GM08714 (cell line): Measurements from ENCODE around the gene CNTN2.

Experiments used
- H3K4me3 ChIP-seq: fragments of 200-500 bp; sonication (Bioruptor generic); 2 replicates; pipeline ENCODE4 v1.5.1; 2014; ENCODE audit warnings: mild to moderate bottlenecking, low read length, inconsistent platforms
- ZNF274 ChIP-seq: IDR thresholded peaks from 2 replicates; pipeline ENCODE4 v1.6.1; 2012; ENCODE audit warnings: mild to moderate bottlenecking, low read depth, low read length

The CNTN2 gene

DNA sequence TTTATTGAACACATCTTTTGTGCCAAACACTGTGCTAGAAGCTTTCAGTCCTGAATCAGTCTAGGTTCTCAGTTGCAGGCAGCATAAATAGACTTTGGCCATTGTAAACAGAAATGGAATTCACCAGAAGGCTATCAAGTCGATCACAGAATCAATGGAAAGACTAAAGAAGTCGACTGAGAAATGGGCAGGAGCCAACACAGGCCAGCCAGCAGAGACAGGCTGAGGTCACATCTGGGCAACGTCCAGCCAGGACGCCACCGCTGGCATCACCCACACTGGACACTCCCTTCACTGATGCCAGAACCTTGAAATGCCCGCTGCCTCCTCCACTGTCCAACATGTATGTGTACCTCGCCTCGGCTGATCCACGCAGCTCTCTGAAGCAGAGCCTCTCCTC, 5.5 kb upstream of the CNTN2 start:
- TF ChIP-seq ZNF274: no peak
- H3K4me3 ChIP-seq: no peak overlapping the region

DNA sequence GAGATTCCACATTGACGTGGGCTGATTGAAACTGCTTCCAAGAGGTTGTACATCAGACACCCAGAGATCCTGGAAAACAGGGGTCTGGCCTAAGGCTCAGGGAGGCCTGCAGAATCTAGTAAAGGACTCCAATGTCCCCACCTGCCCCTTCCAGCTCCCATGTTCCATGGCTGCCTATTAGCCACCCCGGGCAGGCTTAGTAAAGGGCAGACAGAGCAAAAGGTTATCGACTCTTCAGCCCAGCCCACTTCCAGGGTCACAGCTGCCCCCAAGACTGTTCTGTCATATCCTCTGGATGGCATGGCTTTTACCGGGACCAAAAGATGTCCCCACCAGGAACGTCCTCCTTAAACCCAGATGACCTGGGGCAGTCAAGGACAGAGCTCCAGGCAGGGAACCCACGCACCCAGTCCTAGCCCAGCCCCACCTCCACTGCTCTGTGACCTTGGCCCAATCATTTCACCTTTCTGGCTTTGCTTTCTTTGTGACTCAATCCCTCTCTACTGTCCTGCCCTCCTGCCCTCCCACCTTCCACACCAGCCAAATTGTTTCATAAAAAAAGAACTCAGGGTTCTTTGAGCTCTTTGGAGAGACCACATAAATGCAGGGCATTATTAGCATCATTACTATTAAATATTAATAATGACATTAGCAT, 4.8 kb upstream of the CNTN2 start:
- H3K4me3 ChIP-seq: no peak overlapping the region
- no peak for TF ChIP-seq ZNF274

DNA sequence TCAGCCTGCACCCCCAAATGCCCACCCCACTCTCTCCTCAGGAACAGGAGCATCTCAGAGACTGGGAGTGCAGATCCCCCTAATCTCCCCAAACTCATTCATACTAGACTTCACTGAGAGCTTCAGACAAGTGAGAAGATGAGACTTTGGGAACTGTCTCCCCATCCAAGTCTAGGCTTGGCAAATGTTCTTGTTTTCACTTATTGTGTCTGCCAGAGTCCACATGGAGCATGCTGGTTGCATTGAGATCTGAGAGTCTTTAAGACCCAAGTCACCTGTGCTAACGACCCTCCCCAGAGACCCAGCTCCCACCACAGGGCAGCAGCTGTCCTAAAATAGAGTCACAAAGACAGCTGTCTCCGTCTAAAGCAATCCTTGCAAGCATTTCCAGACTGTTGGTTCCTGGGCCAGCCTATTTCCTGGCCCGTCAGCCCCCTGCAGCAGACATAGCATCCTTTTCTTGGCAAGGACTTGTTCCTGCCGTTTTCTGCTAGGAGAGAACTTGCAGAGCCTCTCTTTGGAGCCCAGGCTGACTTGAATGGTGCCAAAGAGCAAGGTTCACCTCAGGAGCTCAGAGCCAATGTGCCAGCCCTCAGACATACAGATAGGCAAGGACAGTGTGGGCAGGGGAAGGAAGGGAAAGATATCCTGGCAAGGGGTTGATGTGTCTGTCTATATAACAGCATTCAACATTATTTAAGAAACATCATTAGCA, 1.9 kb upstream of the CNTN2 start:
- no peak overlapping the region for H3K4me3 ChIP-seq
- no peak for TF ChIP-seq ZNF274

DNA sequence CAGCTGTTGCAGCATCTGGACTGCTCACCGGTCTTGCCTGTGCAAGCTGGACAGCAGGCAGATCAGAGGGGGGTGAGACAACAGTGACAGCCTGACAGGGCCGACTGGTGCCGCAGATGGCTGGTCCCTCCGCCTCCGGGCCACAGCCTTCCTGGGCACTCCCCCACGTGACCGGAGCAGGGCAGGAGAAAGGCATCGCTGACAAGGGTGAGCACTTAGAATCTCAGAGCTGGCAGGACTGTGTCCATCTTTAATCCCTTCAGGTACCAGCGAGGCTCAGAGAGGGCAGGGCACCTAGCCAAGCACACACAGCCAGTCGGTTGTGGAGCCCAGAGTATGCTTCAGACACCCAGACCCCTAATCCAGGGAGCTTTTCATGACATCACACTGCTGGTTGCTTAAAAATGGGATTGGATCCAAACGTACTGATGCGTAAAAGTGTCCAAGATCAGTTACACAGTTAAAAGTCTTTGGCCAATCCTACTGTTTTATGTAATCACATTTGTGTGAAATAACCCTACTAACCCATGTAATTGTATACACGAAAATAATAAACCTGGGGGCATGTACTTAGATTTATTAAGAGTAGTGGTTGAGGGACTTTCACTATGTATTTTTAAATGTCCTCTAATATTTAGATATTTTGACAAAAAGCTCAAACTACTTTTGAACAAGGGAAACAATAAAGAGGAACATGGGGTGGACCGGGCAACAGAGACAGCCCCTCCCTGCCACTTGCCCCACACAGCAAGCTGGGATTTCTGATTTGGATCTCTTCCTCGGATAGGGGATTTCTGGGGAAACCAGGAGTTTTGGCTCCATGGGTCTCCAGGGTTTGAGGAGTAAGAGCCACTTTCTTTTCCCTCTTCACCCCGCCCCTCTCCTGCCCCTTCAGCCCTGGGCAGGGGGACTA, 758 bp upstream of the CNTN2 start:
- H3K4me3 ChIP-seq: no peak overlapping the region
- no peak for TF ChIP-seq ZNF274

DNA sequence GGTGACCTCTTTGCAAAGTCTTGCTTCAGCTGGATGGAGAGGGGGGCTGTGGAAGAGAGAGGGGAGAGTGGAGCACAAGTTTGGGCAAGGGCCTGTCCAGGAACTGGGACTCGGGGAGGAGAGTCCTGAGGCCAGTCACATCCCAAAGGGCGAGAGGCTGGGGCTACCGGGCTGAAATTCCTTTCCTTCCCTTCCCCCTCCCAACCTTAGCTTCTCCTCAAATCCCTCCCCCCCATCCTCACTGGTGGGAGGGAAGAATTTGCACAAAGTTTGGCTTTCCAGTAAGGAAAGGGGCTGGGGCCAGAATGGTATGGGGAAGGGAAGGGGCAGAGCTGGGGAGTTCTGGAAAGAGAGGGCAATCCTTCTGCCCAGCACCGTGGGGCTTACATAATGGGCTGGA, 854 bp downstream of the CNTN2 start:
- H3K4me3 ChIP-seq: no peak overlapping the region
- TF ChIP-seq ZNF274: no peak

DNA sequence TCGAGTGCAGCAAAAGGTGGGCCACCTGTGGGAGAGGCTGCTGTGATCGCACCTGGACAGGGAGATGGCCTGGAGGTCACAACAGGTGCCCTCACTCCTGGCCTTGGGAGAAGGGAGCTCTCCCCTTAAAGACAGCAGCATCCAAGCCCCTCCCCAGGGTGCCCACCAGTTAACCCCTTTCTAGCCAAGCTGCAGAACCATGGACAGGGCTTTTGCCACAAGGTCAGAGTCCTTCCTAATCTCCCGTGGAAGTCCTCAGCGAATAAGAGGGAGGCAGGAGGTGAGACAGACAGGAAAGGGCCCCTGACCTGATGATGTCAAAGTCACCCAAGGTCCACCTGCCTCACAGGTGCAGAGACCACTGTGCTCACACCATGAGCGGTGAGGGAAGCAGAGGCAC, 1.7 kb downstream of the CNTN2 start:
- no peak overlapping the region for H3K4me3 ChIP-seq
- no peak for TF ChIP-seq ZNF274

DNA sequence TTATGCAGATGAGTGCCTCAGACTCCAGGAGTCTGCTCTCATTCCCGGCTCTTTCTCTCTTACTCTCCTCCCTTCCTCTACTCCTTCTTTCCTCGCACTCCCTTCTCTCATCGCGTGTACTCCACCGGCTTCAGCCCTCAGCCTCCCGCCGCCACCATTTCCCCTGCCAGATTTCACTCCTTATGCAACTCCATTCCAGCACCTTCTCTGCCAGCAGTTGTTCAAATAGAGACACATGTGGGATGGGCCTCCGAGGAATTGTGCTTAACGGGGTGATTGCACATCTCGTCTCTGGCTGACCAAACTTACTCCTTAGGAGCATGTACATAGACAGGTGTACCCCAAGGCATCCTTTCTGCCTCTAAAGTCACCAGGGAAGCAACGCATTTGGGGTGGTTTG, 2.1 kb downstream of the CNTN2 start:
- TF ChIP-seq ZNF274: no peak
- no peak overlapping the region for H3K4me3 ChIP-seq

DNA sequence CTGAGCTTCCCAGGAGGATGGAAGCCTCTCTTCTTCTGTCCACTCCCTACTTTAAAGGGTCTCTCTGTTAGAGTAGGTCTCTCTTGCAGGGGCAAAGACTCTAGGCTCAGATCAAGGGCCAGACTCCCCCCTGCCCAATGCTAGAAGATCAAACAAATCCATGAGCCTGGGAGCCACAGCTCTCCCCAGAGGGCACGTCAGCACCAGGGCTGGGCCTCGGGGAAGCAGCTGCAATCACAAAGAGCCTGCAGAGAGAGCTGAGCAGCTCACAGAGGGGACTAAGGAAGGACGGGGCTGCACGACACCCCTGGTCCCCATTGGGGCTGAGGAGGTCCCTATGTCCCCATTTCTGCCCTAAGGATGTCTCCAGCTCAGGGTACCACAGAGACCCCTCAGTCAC, 3.9 kb downstream of the CNTN2 start:
- no peak overlapping the region for H3K4me3 ChIP-seq
- no peak for TF ChIP-seq ZNF274

DNA sequence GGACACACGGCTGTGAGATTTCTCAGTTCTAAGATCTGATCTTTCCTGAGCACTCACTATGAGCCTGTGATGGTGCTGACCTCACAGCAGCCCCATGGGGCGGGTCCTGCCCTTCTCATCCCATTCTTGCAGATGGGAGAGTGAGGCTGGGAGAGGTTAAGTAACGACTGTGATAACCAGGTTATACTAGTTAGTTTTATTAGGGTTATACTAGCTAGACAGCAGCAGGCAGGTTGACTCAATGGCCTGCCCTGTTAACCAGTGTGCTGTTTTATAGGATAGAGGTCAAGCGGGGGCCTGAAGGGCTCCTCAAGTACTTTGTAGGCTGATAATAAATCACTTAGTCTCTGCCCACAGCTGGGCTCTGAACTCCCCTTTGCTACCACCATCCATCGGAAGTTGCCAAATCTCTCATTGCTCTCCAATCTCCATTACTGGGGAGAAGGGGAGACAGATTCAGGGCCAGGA, 4.8 kb downstream of the CNTN2 start:
- TF ChIP-seq ZNF274: no peak
- H3K4me3 ChIP-seq: no peak overlapping the region

DNA sequence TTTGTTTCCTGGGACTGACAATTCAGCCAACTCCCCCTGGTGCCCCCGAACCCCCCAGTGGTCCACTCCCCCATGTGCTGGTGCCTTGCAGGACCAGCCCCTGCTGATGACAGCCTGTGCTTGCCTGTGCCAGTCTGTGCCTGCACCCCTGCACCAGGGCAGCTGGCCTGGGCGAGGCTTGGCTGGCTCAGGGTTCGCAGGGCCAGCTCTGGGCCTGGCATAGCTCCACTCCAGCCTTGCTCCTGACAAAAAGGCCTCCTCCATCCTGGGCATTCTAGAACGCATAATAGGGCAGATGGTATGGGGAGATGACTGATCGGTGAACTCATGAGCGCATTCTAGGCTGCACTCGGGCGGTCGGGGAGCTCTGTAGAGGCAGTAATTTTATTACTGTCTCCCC, 5.4 kb downstream of the CNTN2 start:
- H3K4me3 ChIP-seq: no peak overlapping the region
- no peak for TF ChIP-seq ZNF274

DNA sequence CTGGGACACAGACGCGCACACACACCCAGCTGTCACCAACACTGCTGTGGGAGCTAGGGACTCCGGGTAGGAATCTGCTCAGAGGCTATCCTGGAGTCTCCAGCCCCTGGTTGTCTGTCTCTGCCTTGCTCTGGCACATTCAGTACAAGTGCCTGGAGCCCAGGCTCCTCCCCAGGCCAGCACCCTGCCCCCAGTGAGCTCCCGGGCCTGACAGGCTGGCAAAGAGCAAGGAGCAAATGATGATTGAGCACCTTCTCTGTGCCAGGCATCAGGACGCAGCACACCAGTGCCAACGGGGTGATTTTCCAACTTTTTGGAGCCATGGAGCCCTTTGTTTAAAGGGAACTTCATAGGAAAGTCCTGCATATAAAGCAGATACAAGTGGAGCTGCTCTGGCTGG, 6.5 kb downstream of the CNTN2 start:
- no peak overlapping the region for H3K4me3 ChIP-seq
- no peak for TF ChIP-seq ZNF274

DNA sequence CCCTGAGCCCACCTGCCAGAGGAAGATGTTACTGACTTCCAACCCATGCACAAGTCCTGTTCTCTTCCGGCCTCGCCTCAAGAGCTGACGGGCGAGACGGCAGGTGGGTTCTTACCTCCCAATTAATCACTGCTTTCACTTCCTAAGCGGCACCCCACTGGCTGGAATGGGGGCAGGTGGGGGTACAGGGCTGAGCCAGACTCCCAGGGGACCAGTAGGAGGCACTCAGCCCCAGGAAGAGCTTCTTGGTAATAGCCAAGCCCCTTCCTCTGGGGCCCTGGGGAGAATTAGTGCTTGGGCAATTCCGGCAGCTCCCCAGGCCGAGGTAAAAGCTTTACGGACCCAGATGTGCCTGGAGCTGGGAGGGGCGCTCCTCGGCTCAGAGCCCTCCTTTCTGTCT, 9.7 kb downstream of the CNTN2 start:
- TF ChIP-seq ZNF274: no peak
- no peak overlapping the region for H3K4me3 ChIP-seq

DNA sequence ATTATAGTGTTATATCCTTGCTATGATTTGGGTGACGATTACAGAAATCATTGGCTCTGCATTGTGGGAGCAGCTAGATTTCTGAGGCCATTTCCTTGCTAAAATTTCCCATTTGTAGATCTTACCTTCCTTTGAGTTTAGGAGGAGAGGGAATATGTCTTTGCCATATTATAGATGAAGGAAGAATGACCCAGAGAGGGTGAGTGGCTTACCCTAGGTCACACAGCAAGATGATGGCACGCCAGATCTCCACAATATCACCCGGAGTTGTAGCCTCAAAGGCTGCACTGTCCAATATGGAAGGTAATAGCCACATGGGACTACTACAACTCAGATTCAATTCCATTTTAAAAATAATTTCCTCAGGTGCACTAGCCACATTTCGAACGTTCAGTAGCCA, 10.3 kb downstream of the CNTN2 start:
- no peak overlapping the region for H3K4me3 ChIP-seq
- no peak for TF ChIP-seq ZNF274

DNA sequence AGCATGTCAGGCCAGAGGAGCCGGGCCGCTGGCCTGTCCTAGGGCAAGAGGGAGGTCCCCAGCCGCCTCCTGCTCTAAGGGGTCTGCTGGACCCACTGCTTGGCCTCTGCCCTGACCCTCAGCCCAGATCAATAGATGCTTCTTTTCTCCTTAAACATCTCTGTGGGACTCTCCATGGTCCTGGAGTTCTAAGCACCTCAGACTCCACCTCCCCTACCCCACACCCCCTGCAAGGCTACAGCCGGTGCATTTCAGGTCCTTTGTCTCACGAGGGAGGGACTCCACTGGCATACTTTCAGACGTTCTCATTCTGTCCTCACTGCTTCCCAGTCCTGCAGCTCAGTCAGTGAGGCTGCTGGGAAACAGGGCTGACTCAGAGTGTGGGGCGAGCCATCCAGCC, 11.0 kb downstream of the CNTN2 start:
- TF ChIP-seq ZNF274: no peak

DNA sequence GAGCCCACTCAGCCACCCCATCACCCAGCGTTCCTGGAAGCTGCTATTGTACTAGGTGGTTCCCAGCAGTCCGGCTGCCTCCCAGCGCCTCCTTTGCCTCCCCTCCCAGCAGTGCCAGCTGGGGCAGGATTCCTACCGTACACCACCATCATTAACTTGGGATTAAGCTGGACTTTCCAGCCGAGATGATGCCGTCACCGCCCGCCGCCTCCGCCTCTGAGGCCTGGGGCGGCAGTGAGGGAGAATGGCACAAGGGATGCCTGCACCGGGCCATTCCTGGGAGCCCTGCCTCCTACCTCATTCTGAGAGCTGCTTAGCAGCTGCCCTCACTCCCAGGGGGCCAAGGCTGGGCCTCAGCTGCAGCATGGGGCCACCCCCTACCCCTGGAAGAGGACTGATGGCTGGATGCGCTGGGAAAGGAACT, 13.2 kb downstream of the CNTN2 start:
- no peak overlapping the region for H3K4me3 ChIP-seq
- no peak for TF ChIP-seq ZNF274

More for the DNA sequence above, 11.0 kb downstream of the CNTN2 start:
- H3K4me3 ChIP-seq: no peak overlapping the region
